ENCODE measurements around the gene PTPRK.

PTPRK gene

GRCh38 chr6:128388380-128388779 is 132.0 kb downstream of the PTPRK start:
- Histone ChIP-seq H3K14ac (ENCODE audit: low read length) (no peak overlapping the region), H3K27ac (ENCODE audit: low read depth, low read length) (no peak overlapping the region), H3K9ac (ENCODE audit: low read length) (no peak overlapping the region), H3K79me1 (ENCODE audit: low read length) (no peaks in the 10 kb centered on the region), H3K79me2 (ENCODE audit: control insufficient read depth, insufficient read depth, low read length, poor library complexity) (no peaks in the 10 kb centered on the region), H4K8ac (ENCODE audit: low read depth, low read length) (no peak overlapping the region), H2BK5ac (ENCODE audit: low read depth, low read length, poor library complexity) (no peak overlapping the region), H3K4me3 (ENCODE audit: low read depth, low read length) (no peak overlapping the region), H2BK120ac (ENCODE audit: insufficient read depth, low read length, poor library complexity) (no peak overlapping the region), H3K4ac (ENCODE audit: low read depth, low read length) (no peak overlapping the region), H3K27me3 (ENCODE audit: insufficient read depth, low read length) (no peaks in the 10 kb centered on the region), H4K91ac (ENCODE audit: low read depth, low read length) (no peak overlapping the region), H3K23ac (ENCODE audit: low read length) (no peak overlapping the region), H3K4me1 (ENCODE audit: control insufficient read depth in 1 of 2, insufficient read depth in 2 of 2, low read length in 2 of 2) (no peaks in the 10 kb centered on the region), H3K36me3 (ENCODE audit: control insufficient read depth in 1 of 2, insufficient read depth in 2 of 2, low read length in 2 of 2) (no peaks in the 10 kb centered on the region), H2BK12ac (ENCODE audit: low read length) (no peak overlapping the region), H2AK5ac (ENCODE audit: low read length) (no peak overlapping the region), H3K9me3 (ENCODE audit: insufficient read depth, low read depth, low read length) (no peaks in the 10 kb centered on the region), H4K12ac (ENCODE audit: low read depth, low read length) (no peak overlapping the region), H2AFZ (ENCODE audit: insufficient read depth, low read length, poor library complexity) (no peak overlapping the region), H3K4me2 (ENCODE audit: low read length) (no peak overlapping the region), H3K18ac (ENCODE audit: low read length) (no peak overlapping the region)
- DNase-seq, result no peak
- no CpG with 5 or more reads among the region's 1 CpG for WGBS (ENCODE audit: extremely low coverage, insufficient coverage, insufficient read length)

GRCh38 chr6:128380891-128381290 is 139.5 kb downstream of the PTPRK start:
- no peaks in the 10 kb centered on the region for H3K27me3 ChIP-seq (ENCODE audit: insufficient read depth, low read length)
- H4K8ac ChIP-seq (ENCODE audit: low read depth, low read length), result no peak overlapping the region
- no peaks in the 10 kb centered on the region for H3K4me1 ChIP-seq (ENCODE audit: control insufficient read depth in 1 of 2, insufficient read depth in 2 of 2, low read length in 2 of 2)
- H3K27ac ChIP-seq (ENCODE audit: low read depth, low read length), result no peak overlapping the region
- no peaks in the 10 kb centered on the region for H3K79me2 ChIP-seq (ENCODE audit: control insufficient read depth, insufficient read depth, low read length, poor library complexity)
- H3K9me3 ChIP-seq (ENCODE audit: insufficient read depth, low read depth, low read length), result peaks cover 4% of the 10 kb centered on the region
- H3K14ac ChIP-seq (ENCODE audit: low read length), result no peak overlapping the region
- no peak overlapping the region for H3K23ac ChIP-seq (ENCODE audit: low read length)
- no peak overlapping the region for H3K4ac ChIP-seq (ENCODE audit: low read depth, low read length)
- H2BK120ac ChIP-seq (ENCODE audit: insufficient read depth, low read length, poor library complexity), result no peak overlapping the region
- peaks cover 0 to 2% of the 10 kb centered on the region in 2 experiments for H3K36me3 ChIP-seq (ENCODE audit: control insufficient read depth in 1 of 2, insufficient read depth in 2 of 2, low read length in 2 of 2)
- H4K91ac ChIP-seq (ENCODE audit: low read depth, low read length), result no peak overlapping the region
- H2BK5ac ChIP-seq (ENCODE audit: low read depth, low read length, poor library complexity), result no peak overlapping the region
- no peak overlapping the region for H2AFZ ChIP-seq (ENCODE audit: insufficient read depth, low read length, poor library complexity)
- H3K9ac ChIP-seq (ENCODE audit: low read length), result no peak overlapping the region
- DNase-seq, result no peak
- H2BK12ac ChIP-seq (ENCODE audit: low read length), result no peak overlapping the region
- H3K4me3 ChIP-seq (ENCODE audit: low read depth, low read length), result no peak overlapping the region
- H2AK5ac ChIP-seq (ENCODE audit: low read length), result no peak overlapping the region
- H4K12ac ChIP-seq (ENCODE audit: low read depth, low read length), result no peak overlapping the region
- H3K18ac ChIP-seq (ENCODE audit: low read length), result no peak overlapping the region
- no peak overlapping the region for H3K4me2 ChIP-seq (ENCODE audit: low read length)
- no peaks in the 10 kb centered on the region for H3K79me1 ChIP-seq (ENCODE audit: low read length)

- no peak overlapping the region for H4K8ac ChIP-seq (ENCODE audit: low read depth, low read length)
- H3K27ac ChIP-seq (ENCODE audit: low read depth, low read length), result no peak overlapping the region
- H3K27me3 ChIP-seq (ENCODE audit: insufficient read depth, low read length), result no peaks in the 10 kb centered on the region
- no peak overlapping the region for H4K12ac ChIP-seq (ENCODE audit: low read depth, low read length)
- H3K4ac ChIP-seq (ENCODE audit: low read depth, low read length), result no peak overlapping the region
- no peaks in the 10 kb centered on the region for H3K79me1 ChIP-seq (ENCODE audit: low read length)
- no peak overlapping the region for H2AK5ac ChIP-seq (ENCODE audit: low read length)
- peaks cover 6% of the 10 kb centered on the region for H3K9me3 ChIP-seq (ENCODE audit: insufficient read depth, low read depth, low read length)
- H4K91ac ChIP-seq (ENCODE audit: low read depth, low read length), result no peak overlapping the region
- no peak for DNase-seq
- no peak overlapping the region for H3K9ac ChIP-seq (ENCODE audit: low read length)
- H3K36me3 ChIP-seq (ENCODE audit: control insufficient read depth in 1 of 2, insufficient read depth in 2 of 2, low read length in 2 of 2), result peaks cover 0 to 2% of the 10 kb centered on the region in 2 experiments
- no peak overlapping the region for H3K4me2 ChIP-seq (ENCODE audit: low read length)
- no peak overlapping the region for H2BK120ac ChIP-seq (ENCODE audit: insufficient read depth, low read length, poor library complexity)
- no peak overlapping the region for H3K14ac ChIP-seq (ENCODE audit: low read length)
- H2BK5ac ChIP-seq (ENCODE audit: low read depth, low read length, poor library complexity), result no peak overlapping the region
- no peaks in the 10 kb centered on the region for H3K4me1 ChIP-seq (ENCODE audit: control insufficient read depth in 1 of 2, insufficient read depth in 2 of 2, low read length in 2 of 2)
- H3K4me3 ChIP-seq (ENCODE audit: low read depth, low read length), result no peak overlapping the region
- H3K79me2 ChIP-seq (ENCODE audit: control insufficient read depth, insufficient read depth, low read length, poor library complexity), result no peaks in the 10 kb centered on the region
- H2BK12ac ChIP-seq (ENCODE audit: low read length), result no peak overlapping the region
- H2AFZ ChIP-seq (ENCODE audit: insufficient read depth, low read length, poor library complexity), result no peak overlapping the region
- H3K18ac ChIP-seq (ENCODE audit: low read length), result no peak overlapping the region
- no peak overlapping the region for H3K23ac ChIP-seq (ENCODE audit: low read length)
Measured at GRCh38 chr6:128379577-128379976, 140.8 kb downstream of the PTPRK start.

GRCh38 chr6:128376952-128377503 is 143.4 kb downstream of the PTPRK start:
- no peak overlapping the region for H3K18ac ChIP-seq (ENCODE audit: low read length)
- no peak overlapping the region for H3K9ac ChIP-seq (ENCODE audit: low read length)
- H2AFZ ChIP-seq (ENCODE audit: insufficient read depth, low read length, poor library complexity), result no peak overlapping the region
- no peak overlapping the region for H3K27ac ChIP-seq (ENCODE audit: low read depth, low read length)
- H3K4ac ChIP-seq (ENCODE audit: low read depth, low read length), result no peak overlapping the region
- H3K4me1 ChIP-seq (ENCODE audit: control insufficient read depth in 1 of 2, insufficient read depth in 2 of 2, low read length in 2 of 2), result no peaks in the 10 kb centered on the region
- no peak overlapping the region for H2BK12ac ChIP-seq (ENCODE audit: low read length)
- no peak overlapping the region for H4K8ac ChIP-seq (ENCODE audit: low read depth, low read length)
- peaks cover 0 to 2% of the 10 kb centered on the region in 2 experiments for H3K36me3 ChIP-seq (ENCODE audit: control insufficient read depth in 1 of 2, insufficient read depth in 2 of 2, low read length in 2 of 2)
- H3K23ac ChIP-seq (ENCODE audit: low read length), result no peak overlapping the region
- H2BK120ac ChIP-seq (ENCODE audit: insufficient read depth, low read length, poor library complexity), result no peak overlapping the region
- H3K14ac ChIP-seq (ENCODE audit: low read length), result no peak overlapping the region
- H4K12ac ChIP-seq (ENCODE audit: low read depth, low read length), result no peak overlapping the region
- H2BK5ac ChIP-seq (ENCODE audit: low read depth, low read length, poor library complexity), result no peak overlapping the region
- H3K79me1 ChIP-seq (ENCODE audit: low read length), result no peaks in the 10 kb centered on the region
- H3K4me2 ChIP-seq (ENCODE audit: low read length), result no peak overlapping the region
- no peak overlapping the region for H4K91ac ChIP-seq (ENCODE audit: low read depth, low read length)
- H3K9me3 ChIP-seq (ENCODE audit: insufficient read depth, low read depth, low read length), result peaks cover 6% of the 10 kb centered on the region
- no peaks in the 10 kb centered on the region for H3K27me3 ChIP-seq (ENCODE audit: insufficient read depth, low read length)
- WGBS (ENCODE audit: extremely low coverage, insufficient coverage, insufficient read length), result no CpG with 5 or more reads among the region's 4 CpGs
- H3K4me3 ChIP-seq (ENCODE audit: low read depth, low read length), result no peak overlapping the region
- DNase-seq, result no peak
- no peaks in the 10 kb centered on the region for H3K79me2 ChIP-seq (ENCODE audit: control insufficient read depth, insufficient read depth, low read length, poor library complexity)
- H2AK5ac ChIP-seq (ENCODE audit: low read length), result no peak overlapping the region
